HEK293T (cell line): ENCODE results near the gene CNST.

Experiments
- ARNT ChIP-seq: fragments of 450-650 bp; IDR thresholded peaks from 2 replicates; pipeline ENCODE4 v1.6.1; 2017; ENCODE audit warnings: mild to moderate bottlenecking
- BHLHE40 ChIP-seq: fragments of 450-650 bp; IDR thresholded peaks from 2 replicates; pipeline ENCODE4 v1.6.1; 2016; ENCODE audit warnings: mild to moderate bottlenecking, moderate library complexity, borderline replicate concordance
- CTBP1 ChIP-seq: fragments of 450-650 bp; IDR thresholded peaks from 2 replicates; pipeline ENCODE4 v1.6.1; 2016; ENCODE audit warnings: borderline replicate concordance
- ELF4 ChIP-seq: fragments of 450-650 bp; IDR thresholded peaks from 2 replicates; pipeline ENCODE4 v1.6.1; 2017; ENCODE audit warnings: antibody characterized with exemption
- FOXA1 ChIP-seq: fragments of 450-650 bp; IDR thresholded peaks from 2 replicates; pipeline ENCODE4 v1.6.1; 2016; ENCODE audit warnings: mild to moderate bottlenecking
- FOXK2 ChIP-seq: fragments of 450-650 bp; IDR thresholded peaks from 2 replicates; pipeline ENCODE4 v1.6.1; 2016; ENCODE audit warnings: mild to moderate bottlenecking
- FOXM1 ChIP-seq: fragments of 450-650 bp; IDR thresholded peaks from 2 replicates; pipeline ENCODE4 v1.6.1; 2017; ENCODE audit warnings: mild to moderate bottlenecking, borderline replicate concordance
- NFRKB ChIP-seq: fragments of 450-650 bp; IDR thresholded peaks from 2 replicates; pipeline ENCODE4 v1.6.1; 2016; ENCODE audit warnings: mild to moderate bottlenecking, moderate library complexity
- SP1 ChIP-seq: fragments of 450-650 bp; IDR thresholded peaks from 2 replicates; pipeline ENCODE4 v1.6.1; 2017
- SUZ12 ChIP-seq: fragments of 450-650 bp; IDR thresholded peaks from 2 replicates; pipeline ENCODE4 v1.6.1; 2016; ENCODE audit warnings: mild to moderate bottlenecking
- TARDBP ChIP-seq: fragments of 450-650 bp; IDR thresholded peaks from 2 replicates; pipeline ENCODE4 v1.6.1; 2016

DNA sequence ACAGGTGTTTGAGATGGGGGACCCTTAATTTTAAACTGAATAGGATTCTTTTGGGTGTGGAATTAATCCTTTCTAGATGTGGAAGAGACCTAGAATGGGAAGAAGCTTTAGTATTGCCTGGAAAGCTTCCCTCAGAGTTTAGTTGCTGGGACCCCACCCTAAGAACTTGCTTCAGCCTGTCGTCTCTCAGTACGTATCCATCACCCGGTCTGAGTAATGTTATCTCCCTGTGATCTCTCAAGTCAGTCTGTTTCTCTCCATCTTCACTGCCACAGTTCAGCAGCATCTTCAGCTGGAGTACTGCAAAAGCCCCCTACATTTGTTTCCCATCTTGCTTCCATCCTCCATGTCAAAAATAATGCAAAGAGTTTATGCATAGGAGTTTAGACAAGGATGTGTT lies 28.9 kb downstream of the CNST start:
- TF ChIP-seq FOXM1 = no peak
- TF ChIP-seq NFRKB = no peak
- TF ChIP-seq TARDBP = no peak
- no peak for TF ChIP-seq BHLHE40
- no peak for TF ChIP-seq SP1
- no peak for TF ChIP-seq CTBP1
- TF ChIP-seq SUZ12 = no peak
- no peak for TF ChIP-seq ARNT
- no peak for TF ChIP-seq ELF4
- TF ChIP-seq FOXK2 = no peak
- TF ChIP-seq FOXA1 = no peak
